H9 (cell line): ENCODE measurements around the gene ALKBH4. TPM values are rescaled to one million over a fixed set of nuclear protein-coding genes. Genes with fewer than 3 reads are reported as not detected.

Experiments used
- DNase-seq: peaks from one replicate; pipeline ENCODE4 v3.0.0-alpha.2; 2017
- H2AFZ ChIP-seq: one replicate; pipeline ENCODE4 v1.6.1; 2013; ENCODE audit warnings: mild to moderate bottlenecking, low read length, control low read depth, moderate library complexity
- H2AK5ac ChIP-seq: 2 replicates; pipeline ENCODE4 v1.6.1; 2013; ENCODE audit warnings: low read length, control low read depth, mixed read lengths; ENCODE audit not compliant: insufficient read length
- H2BK120ac ChIP-seq: one replicate; pipeline ENCODE4 v1.6.1; 2013; ENCODE audit warnings: low read depth, mild to moderate bottlenecking, low read length, control low read depth, inconsistent platforms; ENCODE audit not compliant: poor library complexity, severe bottlenecking
- H2BK12ac ChIP-seq: 2 replicates; pipeline ENCODE4 v1.6.1; 2013; ENCODE audit warnings: low read length, control low read depth, mixed read lengths, low read depth; ENCODE audit not compliant: insufficient read length
- H2BK15ac ChIP-seq: 2 replicates; pipeline ENCODE4 v1.6.1; 2013; ENCODE audit warnings: low read depth, low read length, control low read depth
- H2BK20ac ChIP-seq: one replicate; pipeline ENCODE4 v1.6.1; 2013; ENCODE audit warnings: low read depth, mild to moderate bottlenecking, low read length, control low read depth, inconsistent platforms; ENCODE audit not compliant: poor library complexity, severe bottlenecking
- H2BK5ac ChIP-seq: 2 replicates; pipeline ENCODE4 v1.6.1; 2013; ENCODE audit warnings: low read length, control low read depth, mixed read lengths; ENCODE audit not compliant: insufficient read length
- H3K14ac ChIP-seq: 2 replicates; pipeline ENCODE4 v1.6.1; 2013; ENCODE audit warnings: low read length, control low read depth; ENCODE audit not compliant: insufficient read depth
- H3K18ac ChIP-seq: 2 replicates; pipeline ENCODE4 v1.6.1; 2013; ENCODE audit warnings: low read depth, mild to moderate bottlenecking, mixed read lengths, low read length, control low read depth; ENCODE audit not compliant: insufficient read length
- H3K23ac ChIP-seq: 2 replicates; pipeline ENCODE4 v1.6.1; 2013; ENCODE audit warnings: low read length, control low read depth, mixed read lengths, low read depth; ENCODE audit not compliant: insufficient read length
- H3K23me2 ChIP-seq: 2 replicates; pipeline ENCODE4 v1.6.1; 2013; ENCODE audit warnings: low read depth, mild to moderate bottlenecking, mixed read lengths, low read length, control low read depth; ENCODE audit not compliant: insufficient read length, poor library complexity, severe bottlenecking
- H3K27ac ChIP-seq: 2 replicates; pipeline ENCODE4 v1.5.1; 2013; ENCODE audit warnings: low read length, control low read depth, mixed read lengths, low read depth; ENCODE audit not compliant: insufficient read length
- H3K27me3 ChIP-seq: 2 replicates; pipeline ENCODE4 v1.6.1; 2013; ENCODE audit warnings: low read length, control low read depth, inconsistent platforms; ENCODE audit not compliant: insufficient read depth
- H3K4ac ChIP-seq: 2 replicates; pipeline ENCODE4 v1.6.1; 2013; ENCODE audit warnings: low read depth, mild to moderate bottlenecking, control low read depth, inconsistent platforms, low read length, moderate library complexity
- H3K4me1 ChIP-seq: 2 replicates; pipeline ENCODE4 v1.6.1; 2013; ENCODE audit warnings: low read length, control low read depth, inconsistent platforms; ENCODE audit not compliant: insufficient read depth
- H3K4me2 ChIP-seq: 2 replicates; pipeline ENCODE4 v1.6.1; 2013; ENCODE audit warnings: low read length, control low read depth, mixed read lengths; ENCODE audit not compliant: insufficient read length, insufficient read depth
- H3K56ac ChIP-seq: 2 replicates; pipeline ENCODE4 v1.6.1; 2013; ENCODE audit warnings: low read depth, mild to moderate bottlenecking, mixed read lengths, low read length, control low read depth; ENCODE audit not compliant: insufficient read length
- H3K79me1 ChIP-seq: 2 replicates; pipeline ENCODE4 v1.6.1; 2013; ENCODE audit warnings: low read depth, mild to moderate bottlenecking, moderate library complexity, low read length, control low read depth, inconsistent platforms; ENCODE audit not compliant: insufficient read depth, poor library complexity, severe bottlenecking
- H3K79me2 ChIP-seq: 2 replicates; pipeline ENCODE4 v1.6.1; 2013; ENCODE audit warnings: low read length, control low read depth, inconsistent platforms; ENCODE audit not compliant: insufficient read depth
- H3K9ac ChIP-seq: 2 replicates; pipeline ENCODE4 v1.6.1; 2013; ENCODE audit warnings: low read length, control low read depth, mixed read lengths; ENCODE audit not compliant: insufficient read length; ENCODE audit errors: extremely low read depth
- H3K9me3 ChIP-seq: one replicate; pipeline ENCODE4 v1.6.1; 2013; ENCODE audit warnings: low read depth, low read length, inconsistent platforms; ENCODE audit not compliant: control insufficient read depth
- H3T11ph ChIP-seq: one replicate; pipeline ENCODE4 v1.6.1; 2013; ENCODE audit warnings: mild to moderate bottlenecking, low read length, control low read depth, inconsistent platforms
- H4K20me1 ChIP-seq: one replicate; pipeline ENCODE4 v1.6.1; 2013; ENCODE audit not compliant: control insufficient read depth, insufficient read length, insufficient read depth
- H4K5ac ChIP-seq: 2 replicates; pipeline ENCODE4 v1.6.1; 2013; ENCODE audit warnings: low read depth, mild to moderate bottlenecking, mixed read lengths, low read length, control low read depth; ENCODE audit not compliant: insufficient read length
- H4K8ac ChIP-seq: replicated peaks from 2 replicates; pipeline ENCODE4 v1.6.1; 2013; ENCODE audit warnings: low read length, control low read depth, mixed read lengths, low read depth; ENCODE audit not compliant: insufficient read length
- H4K91ac ChIP-seq: 2 replicates; pipeline ENCODE4 v1.6.1; 2013; ENCODE audit warnings: low read depth, mild to moderate bottlenecking, moderate library complexity, mixed read lengths, low read length, control low read depth; ENCODE audit not compliant: insufficient read length
- H3K27ac Mint-ChIP-seq, 3 experiments: 2 replicates in 2 of 3; 3 replicates in 1 of 3; pipeline ENCODE4 v1.8.0; 2020 to 2021; ENCODE audit warnings: mixed read lengths in 3 of 3, mild to moderate bottlenecking in 1 of 3, moderate library complexity in 1 of 3
- H3K27me3 Mint-ChIP-seq: 2 replicates; pipeline ENCODE4 v1.8.0; 2021; ENCODE audit warnings: low read depth, mild to moderate bottlenecking, moderate library complexity, mixed read lengths
- H3K36me3 Mint-ChIP-seq, 3 experiments: 2 replicates in 2 of 3; 3 replicates in 1 of 3; pipeline ENCODE4 v1.8.0; 2020 to 2021; ENCODE audit warnings: low read depth in 3 of 3, mixed read lengths in 3 of 3; ENCODE audit not compliant: insufficient read depth in 1 of 3
- H3K4me1 Mint-ChIP-seq, 2 experiments: 2 replicates each; pipeline ENCODE4 v1.8.0; 2020; ENCODE audit warnings: mixed read lengths in 2 of 2
- H3K4me3 Mint-ChIP-seq, 2 experiments: 2 replicates in 1 of 2; 3 replicates in 1 of 2; pipeline ENCODE4 v1.8.0; 2020 to 2021; ENCODE audit warnings: mild to moderate bottlenecking in 2 of 2, mixed read lengths in 2 of 2, moderate library complexity in 1 of 2
- H3K9me3 Mint-ChIP-seq, 2 experiments: 2 replicates in 1 of 2; 3 replicates in 1 of 2; pipeline ENCODE4 v1.8.0; 2020; ENCODE audit warnings: mild to moderate bottlenecking in 2 of 2, mixed read lengths in 2 of 2, moderate library complexity in 1 of 2
- WGBS: extraction: QIAGEN DNeasy Blood & Tissue Kit; methylation state at CpG from one replicate; pipeline ENCODE4 v1.1.7; 2013; ENCODE audit warnings: missing lambda C conversion rate, low lambda C conversion rate, mixed read lengths; ENCODE audit not compliant: insufficient read length; ENCODE audit errors: extremely low coverage; 5-methylcytosine and 5-hydroxymethylcytosine counted together
- total RNA-seq: library from RNA; stranded (reverse); gene quantifications from 2 replicates; pipeline ENCODE4 v1.2.1, GENCODE V29; 2021
- TF ChIP-seq, protein P1 (sequence below): fragments of 200-600 bp; sonication (generic); conservative IDR thresholded peaks from 3 replicates; pipeline ENCODE4 v1.8.0; 2021; ENCODE audit warnings: antibody characterized with exemption, mild to moderate bottlenecking

The ALKBH4 gene
- total RNA-seq, 1 experiment from 2014 or later, result 23.9 TPM

DNA sequence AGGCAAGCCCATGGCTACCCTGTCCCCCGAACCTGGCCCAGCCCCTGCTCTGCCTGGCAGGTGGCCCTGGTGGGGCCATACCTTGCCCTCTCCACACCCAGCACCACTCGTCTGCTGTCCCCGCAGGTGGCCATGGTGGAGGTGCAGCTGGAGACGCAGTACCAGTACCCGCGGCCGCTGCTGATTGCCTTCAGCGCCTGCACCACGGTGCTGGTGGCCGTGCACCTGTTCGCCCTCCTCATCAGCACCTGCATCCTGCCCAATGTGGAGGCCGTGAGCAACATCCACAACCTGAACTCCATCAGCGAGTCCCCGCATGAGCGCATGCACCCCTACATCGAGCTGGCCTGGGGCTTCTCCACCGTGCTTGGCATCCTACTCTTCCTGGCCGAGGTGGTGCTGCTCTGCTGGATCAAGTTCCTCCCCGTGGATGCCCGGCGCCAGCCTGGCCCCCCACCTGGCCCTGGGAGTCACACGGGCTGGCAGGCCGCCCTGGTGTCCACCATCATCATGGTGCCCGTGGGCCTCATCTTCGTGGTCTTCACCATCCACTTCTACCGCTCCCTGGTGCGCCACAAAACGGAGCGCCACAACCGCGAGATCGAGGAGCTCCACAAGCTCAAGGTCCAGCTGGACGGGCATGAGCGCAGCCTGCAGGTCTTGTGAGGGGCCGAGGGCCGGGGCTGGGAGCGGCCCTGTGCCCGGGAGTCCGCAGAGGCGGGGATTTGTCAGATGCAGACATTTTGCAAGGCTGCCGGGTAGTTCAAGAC lies 18.1 kb downstream of the ALKBH4 start:
- no peak overlapping the region for H3K4me3 Mint-ChIP-seq
- peaks cover 3 to 27% (median 6%) of the 10 kb centered on the region in 3 experiments; a peak in 6 of 7 replicates for H3K36me3 Mint-ChIP-seq
- H3K79me2 ChIP-seq, result no peaks in the 10 kb centered on the region
- no peak overlapping the region for H3K23ac ChIP-seq
- H2BK120ac ChIP-seq, result no peak overlapping the region
- H3K4me2 ChIP-seq, result no peak overlapping the region
- no peak overlapping the region for H2BK5ac ChIP-seq
- no peak overlapping the region for H2AFZ ChIP-seq
- no peak overlapping the region for H2AK5ac ChIP-seq
- no peak overlapping the region for H3K27ac Mint-ChIP-seq
- no peak overlapping the region for H2BK15ac ChIP-seq
- no peak overlapping the region for H3K9ac ChIP-seq
- no peaks in the 10 kb centered on the region for H4K20me1 ChIP-seq
- H3K9me3 Mint-ChIP-seq, result no peaks in the 10 kb centered on the region
- H3K4me1 Mint-ChIP-seq, result peaks cover 10 to 12% of the 10 kb centered on the region in 2 experiments
- H4K91ac ChIP-seq, result no peak overlapping the region
- DNase-seq, result no peak
- no peaks in the 10 kb centered on the region for H3K27me3 ChIP-seq
- H4K8ac ChIP-seq, result no peak overlapping the region
- H3K79me1 ChIP-seq, result no peaks in the 10 kb centered on the region
- no peaks in the 10 kb centered on the region for H3K23me2 ChIP-seq
- no peak overlapping the region for H3K14ac ChIP-seq
- H3K27ac ChIP-seq, result no peak overlapping the region
- H3T11ph ChIP-seq, result no peak overlapping the region
- no peak overlapping the region for H3K4ac ChIP-seq
- no peak overlapping the region for H3K56ac ChIP-seq
- TF ChIP-seq, protein P1, sequence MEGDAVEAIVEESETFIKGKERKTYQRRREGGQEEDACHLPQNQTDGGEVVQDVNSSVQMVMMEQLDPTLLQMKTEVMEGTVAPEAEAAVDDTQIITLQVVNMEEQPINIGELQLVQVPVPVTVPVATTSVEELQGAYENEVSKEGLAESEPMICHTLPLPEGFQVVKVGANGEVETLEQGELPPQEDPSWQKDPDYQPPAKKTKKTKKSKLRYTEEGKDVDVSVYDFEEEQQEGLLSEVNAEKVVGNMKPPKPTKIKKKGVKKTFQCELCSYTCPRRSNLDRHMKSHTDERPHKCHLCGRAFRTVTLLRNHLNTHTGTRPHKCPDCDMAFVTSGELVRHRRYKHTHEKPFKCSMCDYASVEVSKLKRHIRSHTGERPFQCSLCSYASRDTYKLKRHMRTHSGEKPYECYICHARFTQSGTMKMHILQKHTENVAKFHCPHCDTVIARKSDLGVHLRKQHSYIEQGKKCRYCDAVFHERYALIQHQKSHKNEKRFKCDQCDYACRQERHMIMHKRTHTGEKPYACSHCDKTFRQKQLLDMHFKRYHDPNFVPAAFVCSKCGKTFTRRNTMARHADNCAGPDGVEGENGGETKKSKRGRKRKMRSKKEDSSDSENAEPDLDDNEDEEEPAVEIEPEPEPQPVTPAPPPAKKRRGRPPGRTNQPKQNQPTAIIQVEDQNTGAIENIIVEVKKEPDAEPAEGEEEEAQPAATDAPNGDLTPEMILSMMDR, result no peak
- H3K4me1 ChIP-seq, result no peaks in the 10 kb centered on the region; the same call in 1 of the 2 replicates
- H2BK12ac ChIP-seq, result no peak overlapping the region
- no peak overlapping the region for H3K18ac ChIP-seq
- no peaks in the 10 kb centered on the region for H3K9me3 ChIP-seq
- H4K5ac ChIP-seq, result no peak overlapping the region
- H2BK20ac ChIP-seq, result no peak overlapping the region
- H3K27me3 Mint-ChIP-seq, result no peaks in the 10 kb centered on the region
- no CpG with 5 or more reads among the region's 41 CpGs for WGBS
